SH-SY5Y (cell line): Measurements from ENCODE around the gene TMEM69.

ENCODE experiments used
- GATA2 ChIP-seq: IDR thresholded peaks from 2 replicates; pipeline ENCODE4 v1.6.1; 2011; ENCODE audit warnings: mild to moderate bottlenecking, low read depth, low read length
- GATA3 ChIP-seq: IDR thresholded peaks from 2 replicates; pipeline ENCODE4 v1.6.1; 2011; ENCODE audit warnings: low read depth, mild to moderate bottlenecking, low read length, moderate library complexity

DNA sequence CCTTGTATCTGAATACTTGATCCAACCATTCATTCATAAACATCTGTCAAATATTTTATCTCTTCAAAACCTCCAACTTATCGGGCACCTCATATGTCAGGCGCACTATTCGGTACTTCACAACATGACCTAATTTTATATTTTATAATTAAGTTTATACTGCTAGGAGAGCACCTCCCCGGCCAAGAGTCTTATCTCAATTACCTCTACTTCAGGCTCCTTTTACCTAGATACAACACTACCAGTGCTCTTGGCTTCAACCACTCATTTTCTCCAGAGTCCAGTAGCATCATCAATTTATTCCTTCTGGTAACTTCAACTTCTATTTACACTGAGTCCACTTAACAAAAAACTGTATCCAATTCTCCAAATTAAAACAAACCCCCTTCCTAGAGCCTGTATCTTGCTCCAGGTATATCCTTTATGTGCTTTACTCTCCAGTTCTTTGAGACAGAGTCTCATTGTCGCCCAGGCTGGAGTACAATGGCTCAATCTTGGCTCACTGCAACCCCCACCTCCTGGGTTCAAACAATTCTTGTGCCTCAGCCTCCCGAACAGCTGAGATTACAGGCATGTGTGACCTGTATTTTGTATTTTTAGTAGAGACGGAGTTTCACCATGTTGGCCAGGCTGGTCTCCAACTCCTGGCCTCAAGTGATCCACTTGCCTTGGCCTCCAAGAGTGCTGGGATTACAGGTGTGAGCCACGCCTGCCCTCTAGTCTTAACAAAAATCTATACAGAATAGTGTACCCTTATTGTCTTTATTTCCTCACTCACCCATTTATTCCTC lies 20.5 kb upstream of the TMEM69 start:
- no peak for TF ChIP-seq GATA3
- TF ChIP-seq GATA2: no peak
